PC-3 (cell line): ENCODE data around the gene PHGDH. TPM values are rescaled to one million over a fixed set of nuclear protein-coding genes. Genes with fewer than 3 reads are reported as not detected.

Source experiments
- ATAC-seq: fragments of 200-7000 bp; cut with Tn5 transposase; 2 replicates; pipeline ENCODE4 v1.9.1; 2020; ENCODE audit warnings: mild to moderate bottlenecking, moderate library complexity
- BruUV-seq: library from RNA; stranded (reverse); fragments of 400-500 nt; replicated peaks from 2 replicates; lab custom pipeline; 2021; lab: Mats Ljungman, UMichigan
- CTCF ChIA-PET: fragments of 300-600 bp; sonication (Branson Sonifier 250); formaldehyde crosslinking; loops from one replicate; lab custom pipeline; 2022; ENCODE audit warnings: antibody characterized with exemption; lab: Charles Lee
- POLR2A ChIA-PET: fragments of 300-600 bp; sonication (Branson Sonifier 250); formaldehyde crosslinking; loops from one replicate; lab custom pipeline; 2022; ENCODE audit warnings: antibody characterized with exemption; ENCODE audit not compliant: unreplicated experiment; lab: Charles Lee
- DNase-seq: peaks from one replicate; pipeline ENCODE4 v3.0.0-alpha.2; 2015
- H2AFZ ChIP-seq: fragments of 300-600 bp; sonication (generic); 2 replicates; pipeline ENCODE4 v1.6.0; 2016; ENCODE audit warnings: antibody characterized with exemption, low read length
- H3F3A ChIP-seq: fragments of 300-600 bp; sonication (generic); one replicate; pipeline ENCODE4 v1.6.0; 2017; ENCODE audit warnings: antibody characterized with exemption, low read length, control low read depth, mild to moderate bottlenecking; ENCODE audit not compliant: unreplicated experiment
- H3K27ac ChIP-seq: fragments of 300-600 bp; sonication (generic); 2 replicates; pipeline ENCODE4 v1.5.1; 2016; ENCODE audit warnings: mild to moderate bottlenecking, low read length
- H3K27me3 ChIP-seq: fragments of 300-600 bp; sonication (generic); 2 replicates; pipeline ENCODE4 v1.6.1; 2016; ENCODE audit warnings: low read length, mixed read lengths
- H3K36me3 ChIP-seq: fragments of 300-600 bp; sonication (generic); 2 replicates; pipeline ENCODE4 v1.6.1; 2016; ENCODE audit warnings: low read depth, mixed run types, low read length, mixed read lengths
- H3K4me1 ChIP-seq: fragments of 300-600 bp; sonication (generic); 2 replicates; pipeline ENCODE4 v1.5.1; 2016; ENCODE audit warnings: low read length; ENCODE audit not compliant: insufficient read depth
- H3K4me2 ChIP-seq: fragments of 300-600 bp; sonication (generic); 2 replicates; pipeline ENCODE4 v1.6.0; 2016; ENCODE audit warnings: low read length
- H3K4me3 ChIP-seq: fragments of 300-600 bp; sonication (generic); 2 replicates; pipeline ENCODE4 v1.5.1; 2016; ENCODE audit warnings: mild to moderate bottlenecking, low read length, mixed read lengths
- H3K79me2 ChIP-seq: fragments of 300-600 bp; sonication (generic); 2 replicates; pipeline ENCODE4 v1.6.1; 2017; ENCODE audit warnings: low read length, mixed read lengths
- H3K9ac ChIP-seq: fragments of 300-600 bp; sonication (generic); 2 replicates; pipeline ENCODE4 v1.6.0; 2016; ENCODE audit warnings: mild to moderate bottlenecking, low read length
- H3K9me2 ChIP-seq: fragments of 300-600 bp; sonication (generic); replicated peaks from 2 replicates; pipeline ENCODE4 v1.6.1; 2016; ENCODE audit warnings: mixed run types, low read length, mixed read lengths
- H3K9me3 ChIP-seq: fragments of 300-600 bp; sonication (generic); 2 replicates; pipeline ENCODE4 v1.6.1; 2016; ENCODE audit warnings: low read length, mixed read lengths
- H4K20me1 ChIP-seq: fragments of 300-600 bp; sonication (generic); 2 replicates; pipeline ENCODE4 v1.6.1; 2016; ENCODE audit warnings: low read length, mixed read lengths
- CTCF ChIP-seq: fragments of 300-600 bp; sonication (generic); conservative IDR thresholded peaks from 2 replicates; pipeline ENCODE4 v1.5.1; 2017; ENCODE audit warnings: antibody characterized with exemption, low read depth, mild to moderate bottlenecking, low read length
- EZH2 ChIP-seq: fragments of 300-600 bp; sonication (generic); IDR thresholded peaks from one replicate; pipeline ENCODE4 v1.6.1; 2017; ENCODE audit warnings: antibody characterized with exemption, mild to moderate bottlenecking, low read length; ENCODE audit not compliant: unreplicated experiment
- EZH2phosphoT487 ChIP-seq: fragments of 300-600 bp; sonication (generic); IDR thresholded peaks from 2 replicates; pipeline ENCODE4 v1.6.1; 2018; ENCODE audit warnings: mild to moderate bottlenecking, antibody characterized with exemption, low read length, borderline replicate concordance
- intact Hi-C: fragments of 100-400 bp; cut with micrococcal nuclease; formaldehyde crosslinking; loops from 2 replicates; pipeline ENCODE4 v1.9.0; 2023
- total RNA-seq: library from RNA; depleted of rRNA; stranded (reverse); fragments of >200 nt; gene quantifications from 2 replicates; pipeline ENCODE4 v1.2.3, GENCODE V29; 2014

PHGDH gene
- total RNA-seq, 1 experiment from 2014 or later, result 134 TPM

DNA sequence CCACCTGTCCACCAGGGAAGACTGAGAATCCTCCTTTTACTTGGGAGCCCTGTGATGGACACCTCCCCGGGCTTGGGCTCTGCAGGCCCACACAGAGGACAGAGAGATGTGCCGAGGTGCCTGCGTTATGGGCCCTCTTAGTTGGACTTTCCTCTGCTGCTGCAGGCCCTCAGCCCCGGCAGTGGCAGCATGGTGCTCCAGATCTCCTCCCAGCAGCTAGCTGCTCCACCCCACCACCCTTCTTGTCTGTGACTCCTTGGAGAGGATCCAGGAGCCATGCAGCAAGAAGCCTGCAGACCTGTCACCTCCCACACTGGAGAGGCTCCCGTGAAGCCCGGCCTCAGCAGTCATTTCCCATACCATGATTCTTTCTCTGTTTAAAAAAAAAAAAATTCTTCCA lies 27.4 kb downstream of the PHGDH start:
- TF ChIP-seq EZH2, result no peak
- no peak for TF ChIP-seq CTCF
- ChIA-PET POLR2A (no interaction called here), CTCF (no interaction called here)
- Histone ChIP-seq H3K4me3 (no peak overlapping the region), H3K27me3 (no peaks in the 10 kb centered on the region), H3K9me2 (no peaks in the 10 kb centered on the region), H3K79me2 (no peaks in the 10 kb centered on the region), H3K27ac (no peak overlapping the region), H4K20me1 (no peaks in the 10 kb centered on the region), H3K9me3 (no peaks in the 10 kb centered on the region), H3K36me3 (peaks cover 22% of the 10 kb centered on the region), H3F3A (no peaks in the 10 kb centered on the region), H3K9ac (no peak overlapping the region), H3K4me1 (no peaks in the 10 kb centered on the region), H3K4me2 (no peak overlapping the region), H2AFZ (no peak overlapping the region)
- ATAC-seq (no peak), DNase-seq (no peak)
- intact Hi-C loops, result no loop called here
- no TSS peak for BruUV-seq

GRCh38 chr1:119740261-119740660 lies 28.5 kb downstream of the PHGDH start:
- intact Hi-C loops, result loop anchor here (10.0 kb wide), 1 partner anchor 125 kb away; no protein-coding TSS in a partner anchor
- DNase-seq (no peak), ATAC-seq (no peak)
- no peak for TF ChIP-seq EZH2phosphoT487
- TF ChIP-seq CTCF, result no peak
- TF ChIP-seq EZH2, result no peak
- ChIA-PET POLR2A (interaction anchor here (0.7 kb wide), 1 partner anchor 219 kb away, joined by 3 read pairs; no protein-coding TSS in a partner anchor), CTCF (no interaction called here)
- Histone ChIP-seq H3K4me2 (no peak overlapping the region), H4K20me1 (no peaks in the 10 kb centered on the region), H3K27ac (no peak overlapping the region), H3K9me2 (no peaks in the 10 kb centered on the region), H3K27me3 (no peaks in the 10 kb centered on the region), H3K9me3 (no peaks in the 10 kb centered on the region), H3K79me2 (no peaks in the 10 kb centered on the region), H3K36me3 (peaks cover 15% of the 10 kb centered on the region), H3K9ac (no peak overlapping the region), H3F3A (no peaks in the 10 kb centered on the region), H3K4me3 (no peak overlapping the region), H3K4me1 (no peaks in the 10 kb centered on the region), H2AFZ (no peak overlapping the region)
- no TSS peak for BruUV-seq

DNA sequence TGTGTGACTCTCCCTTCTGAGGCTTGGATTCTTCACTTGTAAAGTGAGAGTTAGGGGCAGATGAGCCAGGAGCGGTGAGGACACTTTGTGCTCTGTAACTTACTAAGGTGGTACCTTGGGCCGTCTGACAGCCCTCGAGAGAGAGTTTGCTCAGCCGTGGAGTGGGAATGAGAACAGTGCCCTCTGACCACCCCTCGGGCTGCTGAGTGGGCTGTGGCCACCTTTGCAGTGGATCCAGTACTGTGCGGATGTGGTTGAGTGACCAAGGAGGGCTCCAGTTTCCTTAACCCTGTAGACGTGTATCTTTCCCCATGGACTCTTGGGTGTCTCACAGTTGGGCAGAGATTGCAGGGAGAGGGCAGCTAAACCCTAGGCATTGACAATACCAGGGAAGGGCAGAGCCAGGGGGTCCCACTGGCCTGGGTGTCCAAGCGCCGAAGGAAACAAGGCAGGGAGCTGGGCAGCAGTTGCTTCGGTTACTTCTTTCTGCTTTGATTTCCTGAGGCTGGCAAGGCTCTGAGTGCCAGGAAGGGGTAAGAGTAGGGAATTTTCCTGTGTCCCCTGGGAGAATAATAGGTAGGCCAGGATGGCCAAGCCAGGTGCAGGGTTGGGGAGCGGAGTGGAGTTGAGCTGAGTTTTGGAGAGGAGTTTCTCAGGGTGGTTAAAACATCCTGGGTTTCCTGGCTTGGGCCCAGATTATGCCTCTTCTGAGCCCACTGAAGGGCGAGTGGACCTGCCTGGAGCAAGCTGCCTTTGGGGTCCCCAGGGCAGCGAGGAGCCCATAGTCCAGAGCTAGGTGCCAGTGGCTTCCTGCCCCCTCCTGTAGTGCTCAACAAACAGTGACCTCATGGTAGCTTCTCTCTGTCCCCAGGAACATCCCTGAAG lies 29.4 kb downstream of the PHGDH start:
- no peak overlapping the region for H3K9ac ChIP-seq
- intact Hi-C loops, result loop anchor here (10.0 kb wide), 1 partner anchor 126 kb away; no protein-coding TSS in a partner anchor
- no peaks in the 10 kb centered on the region for H3F3A ChIP-seq
- no peaks in the 10 kb centered on the region for H3K9me2 ChIP-seq
- H4K20me1 ChIP-seq, result no peaks in the 10 kb centered on the region
- POLR2A ChIA-PET, result no interaction called here
- ATAC-seq (no peak), DNase-seq (no peak)
- no peak for TF ChIP-seq EZH2phosphoT487
- no peak for TF ChIP-seq CTCF
- no peak for TF ChIP-seq EZH2
- H3K4me3 ChIP-seq, result no peak overlapping the region
- no peaks in the 10 kb centered on the region for H3K9me3 ChIP-seq
- H3K4me1 ChIP-seq, result no peaks in the 10 kb centered on the region
- H3K27ac ChIP-seq, result no peak overlapping the region
- H3K79me2 ChIP-seq, result no peaks in the 10 kb centered on the region
- H2AFZ ChIP-seq, result no peak overlapping the region
- no peaks in the 10 kb centered on the region for H3K27me3 ChIP-seq
- no TSS peak for BruUV-seq
- CTCF ChIA-PET, result no interaction called here
- no peak overlapping the region for H3K4me2 ChIP-seq
- H3K36me3 ChIP-seq, result peaks cover 7% of the 10 kb centered on the region
